Fibroblast of villous mesenchyme (primary cell): ENCODE results near the gene ZSCAN12. TPM values are rescaled to one million over a fixed set of nuclear protein-coding genes. Genes with fewer than 3 reads are reported as not detected.

Experiments
- DNase-seq: peaks from one replicate; pipeline ENCODE4 v3.0.0-alpha.2; 2010; ENCODE audit warnings: low read depth
- H3K4me3 ChIP-seq: 2 replicates; pipeline ENCODE4 v1.5.1; 2011; ENCODE audit warnings: low read depth, mild to moderate bottlenecking, low read length
- CTCF ChIP-seq: IDR thresholded peaks from 2 replicates; pipeline ENCODE4 v1.5.1; 2012; ENCODE audit warnings: low read depth, mild to moderate bottlenecking, low read length; ENCODE audit not compliant: insufficient read depth
- total RNA-seq: library from RNA; depleted of rRNA; stranded (reverse); fragments of >200 nt; gene quantifications from 2 replicates; pipeline ENCODE4 v1.2.3, GENCODE V29; 2012

ZSCAN12 gene
- total RNA-seq, 1 donor: 6.9 TPM

- no peak for DNase-seq
- no peak for TF ChIP-seq CTCF
- H3K4me3 ChIP-seq: no peak overlapping the region
Measured at GRCh38 chr6:28436404-28436803, 36.9 kb upstream of the ZSCAN12 start.

GRCh38 chr6:28433119-28433518 is 33.6 kb upstream of the ZSCAN12 start:
- no peak overlapping the region for H3K4me3 ChIP-seq
- TF ChIP-seq CTCF: no peak
- no peak for DNase-seq

- no peak for DNase-seq
- no peak for TF ChIP-seq CTCF
- no peak overlapping the region for H3K4me3 ChIP-seq
Measured at GRCh38 chr6:28429781-28430180, 30.2 kb upstream of the ZSCAN12 start.

GRCh38 chr6:28425944-28426541 is 26.5 kb upstream of the ZSCAN12 start:
- no peak for DNase-seq
- H3K4me3 ChIP-seq: no peak overlapping the region
- no peak for TF ChIP-seq CTCF

- no peak for DNase-seq
- TF ChIP-seq CTCF: no peak
- no peak overlapping the region for H3K4me3 ChIP-seq
Measured at GRCh38 chr6:28424163-28424562, 24.6 kb upstream of the ZSCAN12 start.

GRCh38 chr6:28423546-28423945 is 24.0 kb upstream of the ZSCAN12 start:
- no peak for DNase-seq
- no peak for TF ChIP-seq CTCF
- H3K4me3 ChIP-seq: no peak overlapping the region

- no peak overlapping the region for H3K4me3 ChIP-seq
- no peak for TF ChIP-seq CTCF
- DNase-seq: no peak
Measured at GRCh38 chr6:28413681-28414080, 14.1 kb upstream of the ZSCAN12 start.
